SK-N-SH treated with all-trans-retinoic acid at 6 μM for 48 hours (cell line): ENCODE data around the gene SLAMF1.

ENCODE experiments used
- CSDC2 ChIP-seq: fragments of 250-450 bp; sonication (Bioruptor Pico); IDR thresholded peaks from 2 replicates; pipeline ENCODE4 v1.5.0; 2020; ENCODE audit warnings: mild to moderate bottlenecking, moderate library complexity
- GLIS3 ChIP-seq: fragments of 250-450 bp; sonication (Bioruptor Pico); IDR thresholded peaks from 2 replicates; pipeline ENCODE4 v1.5.0; 2020; ENCODE audit warnings: mild to moderate bottlenecking, moderate library complexity
- OSR1 ChIP-seq: fragments of 250-450 bp; sonication (Bioruptor Pico); IDR thresholded peaks from 2 replicates; pipeline ENCODE4 v1.8.0; 2022; ENCODE audit warnings: moderate library complexity, mild to moderate bottlenecking, inconsistent platforms
- PATZ1 ChIP-seq: fragments of 250-450 bp; sonication (Bioruptor Pico); IDR thresholded peaks from 2 replicates; pipeline ENCODE4 v1.8.0; 2020; ENCODE audit warnings: mild to moderate bottlenecking, moderate library complexity, borderline replicate concordance
- RARB ChIP-seq: fragments of 250-450 bp; sonication (Bioruptor Pico); IDR thresholded peaks from 2 replicates; pipeline ENCODE4 v1.8.0; 2021; ENCODE audit warnings: mild to moderate bottlenecking, moderate library complexity
- SNAI2 ChIP-seq: fragments of 250-450 bp; sonication (Bioruptor Pico); IDR thresholded peaks from 2 replicates; pipeline ENCODE4 v1.5.0; 2020; ENCODE audit warnings: mild to moderate bottlenecking, moderate library complexity
- TCF4 ChIP-seq: fragments of 250-450 bp; sonication (Bioruptor Pico); IDR thresholded peaks from 2 replicates; pipeline ENCODE4 v1.8.0; 2021; ENCODE audit warnings: mild to moderate bottlenecking, moderate library complexity, borderline replicate concordance
- ZC3H10 ChIP-seq: fragments of 250-450 bp; sonication (Bioruptor Pico); IDR thresholded peaks from 2 replicates; pipeline ENCODE4 v1.5.1; 2021; ENCODE audit warnings: mild to moderate bottlenecking, moderate library complexity
- ZFP3 ChIP-seq: fragments of 250-450 bp; sonication (Bioruptor Pico); IDR thresholded peaks from 2 replicates; pipeline ENCODE4 v1.5.0; 2020; ENCODE audit warnings: mild to moderate bottlenecking, moderate library complexity
- ZFP30 ChIP-seq: fragments of 450-650 bp; formaldehyde crosslinking; IDR thresholded peaks from 2 replicates; pipeline ENCODE4 v1.5.0; 2022; ENCODE audit warnings: mild to moderate bottlenecking, moderate library complexity
- ZNF565 ChIP-seq: fragments of 450-650 bp; formaldehyde crosslinking; conservative IDR thresholded peaks from 2 replicates; pipeline ENCODE4 v1.5.0; 2020; ENCODE audit warnings: low read depth, mild to moderate bottlenecking, moderate library complexity
- ZNF8 ChIP-seq: fragments of 450-650 bp; formaldehyde crosslinking; IDR thresholded peaks from 2 replicates; pipeline ENCODE4 v1.5.0; 2020; ENCODE audit warnings: mild to moderate bottlenecking, moderate library complexity
- TF ChIP-seq, protein P1 (sequence below): fragments of 250-450 bp; sonication (Bioruptor Pico); IDR thresholded peaks from 2 replicates; pipeline ENCODE4 v1.5.1; 2021; ENCODE audit warnings: mild to moderate bottlenecking, moderate library complexity
- TF ChIP-seq, protein P2 (sequence below): fragments of 250-450 bp; sonication (Bioruptor Pico); IDR thresholded peaks from 2 replicates; pipeline ENCODE4 v1.5.1; 2020; ENCODE audit warnings: low read depth, mild to moderate bottlenecking, moderate library complexity

DNA sequence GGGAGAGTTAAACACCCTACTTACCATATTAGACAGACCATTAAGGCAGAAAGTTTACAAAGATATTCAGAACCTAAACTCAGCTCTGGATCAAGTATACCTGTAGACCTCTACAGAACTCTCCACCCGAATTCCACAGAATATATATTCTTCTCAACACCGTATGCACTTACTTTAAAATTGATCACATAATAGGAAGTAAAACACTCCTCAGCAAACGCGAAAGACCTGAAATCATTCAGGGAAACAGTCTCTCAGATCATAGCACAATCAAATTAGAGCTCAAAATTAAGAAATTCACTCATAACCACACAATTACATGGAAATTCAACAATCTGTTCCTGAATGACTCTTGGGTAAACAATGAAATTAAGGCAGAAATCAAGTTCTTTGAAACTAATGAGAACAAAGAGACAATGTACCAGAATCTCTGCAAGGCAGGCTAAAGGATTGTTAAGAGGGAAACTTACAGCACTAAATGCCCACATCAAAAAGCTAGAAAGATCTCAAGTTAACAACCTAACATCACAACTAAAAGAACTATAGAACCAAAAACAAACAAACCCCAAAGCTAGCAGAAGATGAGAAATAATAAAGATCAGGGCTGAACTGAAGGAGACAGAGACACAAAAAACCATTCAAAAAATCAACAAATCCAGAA, 86.7 kb downstream of the SLAMF1 start:
- TF ChIP-seq PATZ1 (CRISPR knock-in tag) (no peak), SNAI2 (CRISPR knock-in tag) (no peak), TCF4 (CRISPR knock-in tag) (no peak), ZC3H10 (CRISPR knock-in tag) (no peak), ZNF565 (CRISPR knock-in tag) (no peak), RARB (no peak), ZFP3 (CRISPR knock-in tag) (no peak), GLIS3 (CRISPR knock-in tag) (no peak), CSDC2 (no peak), ZFP30 (CRISPR knock-in tag) (no peak), ZNF8 (no peak), OSR1 (no peak)
- TF ChIP-seq, protein P1, sequence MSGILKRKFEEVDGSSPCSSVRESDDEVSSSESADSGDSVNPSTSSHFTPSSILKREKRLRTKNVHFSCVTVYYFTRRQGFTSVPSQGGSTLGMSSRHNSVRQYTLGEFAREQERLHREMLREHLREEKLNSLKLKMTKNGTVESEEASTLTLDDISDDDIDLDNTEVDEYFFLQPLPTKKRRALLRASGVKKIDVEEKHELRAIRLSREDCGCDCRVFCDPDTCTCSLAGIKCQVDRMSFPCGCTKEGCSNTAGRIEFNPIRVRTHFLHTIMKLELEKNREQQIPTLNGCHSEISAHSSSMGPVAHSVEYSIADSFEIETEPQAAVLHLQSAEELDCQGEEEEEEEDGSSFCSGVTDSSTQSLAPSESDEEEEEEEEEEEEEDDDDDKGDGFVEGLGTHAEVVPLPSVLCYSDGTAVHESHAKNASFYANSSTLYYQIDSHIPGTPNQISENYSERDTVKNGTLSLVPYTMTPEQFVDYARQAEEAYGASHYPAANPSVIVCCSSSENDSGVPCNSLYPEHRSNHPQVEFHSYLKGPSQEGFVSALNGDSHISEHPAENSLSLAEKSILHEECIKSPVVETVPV, result no peak
- TF ChIP-seq, protein P2, sequence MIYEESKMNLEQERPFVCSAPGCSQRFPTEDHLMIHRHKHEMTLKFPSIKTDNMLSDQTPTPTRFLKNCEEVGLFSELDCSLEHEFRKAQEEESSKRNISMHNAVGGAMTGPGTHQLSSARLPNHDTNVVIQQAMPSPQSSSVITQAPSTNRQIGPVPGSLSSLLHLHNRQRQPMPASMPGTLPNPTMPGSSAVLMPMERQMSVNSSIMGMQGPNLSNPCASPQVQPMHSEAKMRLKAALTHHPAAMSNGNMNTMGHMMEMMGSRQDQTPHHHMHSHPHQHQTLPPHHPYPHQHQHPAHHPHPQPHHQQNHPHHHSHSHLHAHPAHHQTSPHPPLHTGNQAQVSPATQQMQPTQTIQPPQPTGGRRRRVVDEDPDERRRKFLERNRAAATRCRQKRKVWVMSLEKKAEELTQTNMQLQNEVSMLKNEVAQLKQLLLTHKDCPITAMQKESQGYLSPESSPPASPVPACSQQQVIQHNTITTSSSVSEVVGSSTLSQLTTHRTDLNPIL (CRISPR knock-in tag), result no peak
